B cell (primary cell): ENCODE data around the gene PITPNM3. TPM values are rescaled to one million over a fixed set of nuclear protein-coding genes. Genes with fewer than 3 reads are reported as not detected.

Experiments
- ATAC-seq: fragments of 200-7000 bp; cut with Tn5 transposase; one replicate; pipeline ENCODE4 v1.10.0; 2021; ENCODE audit warnings: low read depth, mild to moderate bottlenecking, moderate number of reproducible peaks, moderate library complexity
- CTCF ChIA-PET: fragments of 350-600 bp; sonication (Branson Sonifier 250); formaldehyde crosslinking; loops from one replicate; lab custom pipeline; 2021; ENCODE audit warnings: antibody characterized with exemption, inconsistent platforms; lab: Charles Lee
- POLR2A ChIA-PET: fragments of 350-600 bp; sonication (Branson Sonifier 250); formaldehyde crosslinking; loops from one replicate; lab custom pipeline; 2021; ENCODE audit warnings: antibody characterized with exemption; lab: Charles Lee
- DNase-seq: peaks from one replicate; pipeline ENCODE4 v3.0.0; 2013
- H2AFZ ChIP-seq: 2 replicates; pipeline ENCODE4 v1.6.1; 2012; ENCODE audit warnings: mild to moderate bottlenecking, low read depth, low read length; ENCODE audit not compliant: insufficient read depth, poor library complexity, severe bottlenecking
- H3K27ac ChIP-seq, 2 donors: 1 replicate in 1 of 2; 2 replicates in 1 of 2; pipeline ENCODE4 v1.5.1; 2012 to 2013; ENCODE audit warnings: low read length in 2 of 2, mild to moderate bottlenecking in 2 of 2, moderate library complexity in 1 of 2
- H3K27me3 ChIP-seq, 4 experiments: fragments of 200-600 bp in 1 of 4; sonication (generic) in 1 of 4; replicated peaks in 1 of 4; 1 replicate in 2 of 4; 2 replicates in 2 of 4; pipeline versions ENCODE4 v1.6.1 to v1.7.0; 2013 to 2016; ENCODE audit warnings: low read length in 3 of 4, mild to moderate bottlenecking in 2 of 4, mixed read lengths in 1 of 4, moderate library complexity in 1 of 4; ENCODE audit not compliant: insufficient read depth in 4 of 4, control insufficient read depth in 3 of 4; ENCODE audit errors: control extremely low read depth in 1 of 4
- H3K36me3 ChIP-seq, 2 experiments: replicated peaks in 1 of 2; 1 replicate in 1 of 2; 2 replicates in 1 of 2; pipeline versions ENCODE4 v1.6.1 to v1.7.1; 2013; ENCODE audit warnings: low read length in 1 of 2; ENCODE audit not compliant: insufficient read depth in 2 of 2, control insufficient read depth in 1 of 2; ENCODE audit errors: control extremely low read depth in 1 of 2, extremely low read depth in 1 of 2
- H3K4me1 ChIP-seq, 2 donors: fragments of 200-600 bp in 1 of 2; sonication (generic) in 1 of 2; 1 replicate in 1 of 2; 2 replicates in 1 of 2; pipeline versions ENCODE4 v1.5.1 to v1.6.1; 2013 to 2017; ENCODE audit warnings: low read length in 2 of 2; ENCODE audit not compliant: control insufficient read depth in 2 of 2, insufficient read depth in 2 of 2
- H3K4me2 ChIP-seq: replicated peaks from 2 replicates; pipeline ENCODE3; 2012; ENCODE audit warnings: mild to moderate bottlenecking, low read depth, low read length; ENCODE audit not compliant: poor library complexity, severe bottlenecking
- H3K4me3 ChIP-seq, 5 experiments: fragments of 200-600 bp in 1 of 5; sonication (generic) in 1 of 5; 1 replicate in 3 of 5; 2 replicates in 2 of 5; pipeline versions ENCODE4 v1.5.1 to v1.7.0; 2011 to 2016; ENCODE audit warnings: low read length in 4 of 5, mild to moderate bottlenecking in 4 of 5, low read depth in 2 of 5, control low read depth in 1 of 5, moderate library complexity in 1 of 5; ENCODE audit not compliant: insufficient read depth in 1 of 5; ENCODE audit errors: control extremely low read depth in 1 of 5, extremely low read depth in 1 of 5
- H3K79me2 ChIP-seq: fragments of 200-600 bp; sonication (generic); one replicate; pipeline ENCODE4 v1.6.0; 2016; ENCODE audit warnings: low read length; ENCODE audit not compliant: control insufficient read depth, insufficient read depth
- H3K9ac ChIP-seq: fragments of 200-600 bp; sonication (generic); 2 replicates; pipeline ENCODE4 v1.6.1; 2017; ENCODE audit warnings: mild to moderate bottlenecking, low read length, moderate library complexity
- H3K9me3 ChIP-seq, 3 donors: one replicate each; pipeline versions ENCODE4 v1.6.1 to v1.7.1; 2013; ENCODE audit warnings: low read length in 2 of 3; ENCODE audit not compliant: control insufficient read depth in 2 of 3, insufficient read depth in 1 of 3; ENCODE audit errors: control extremely low read depth in 1 of 3
- H4K20me1 ChIP-seq: 2 replicates; pipeline ENCODE4 v1.6.0; 2012; ENCODE audit warnings: mild to moderate bottlenecking, low read length; ENCODE audit not compliant: insufficient read depth, control insufficient read depth, poor library complexity, severe bottlenecking
- H3K27ac Mint-ChIP-seq: one replicate; pipeline ENCODE4 v1.8.0; 2021; ENCODE audit warnings: mixed read lengths
- H3K27me3 Mint-ChIP-seq: one replicate; pipeline ENCODE4 v1.8.0; 2021; ENCODE audit warnings: mixed read lengths
- H3K4me1 Mint-ChIP-seq: one replicate; pipeline ENCODE4 v1.8.0; 2021; ENCODE audit warnings: mixed read lengths
- H3K4me3 Mint-ChIP-seq: one replicate; pipeline ENCODE4 v1.8.0; 2021; ENCODE audit warnings: mixed read lengths
- H3K9me3 Mint-ChIP-seq: one replicate; pipeline ENCODE4 v1.8.0; 2022; ENCODE audit warnings: mixed read lengths; ENCODE audit not compliant: insufficient read depth
- EZH2 ChIP-seq: IDR thresholded peaks from 2 replicates; pipeline ENCODE4 v1.6.1; 2012; ENCODE audit warnings: borderline replicate concordance, low read depth, mild to moderate bottlenecking, moderate library complexity, low read length; ENCODE audit not compliant: insufficient read depth, poor library complexity, severe bottlenecking
- WGBS: methylation state at CpG from one replicate; pipeline ENCODE4 v1.1.5; 2013; ENCODE audit warnings: missing lambda C conversion rate; ENCODE audit not compliant: insufficient coverage; 5-methylcytosine and 5-hydroxymethylcytosine counted together
- intact Hi-C: fragments of 100-400 bp; cut with micrococcal nuclease; formaldehyde crosslinking; loops from one replicate; pipeline ENCODE4 v1.10.0; 2022
- polyA plus RNA-seq: library from polyadenylated mRNA; depleted of rRNA; stranded (reverse); fragments of >200 nt; gene quantifications from 2 replicates; pipeline ENCODE4 v1.2.3, GENCODE V29; 2012
- total RNA-seq, 2 donors: library from RNA; stranded (reverse); fragments of 120-200 nt in 1 of 2; gene quantifications; 1 replicate in 1 of 2; 2 replicates in 1 of 2; pipeline versions ENCODE4 v1.2.3 to v1.2.4, GENCODE V29; 2013 to 2022
- TF ChIP-seq, protein P1 (sequence below): fragments of 200-600 bp; IDR thresholded peaks from one replicate; pipeline ENCODE4 v1.8.0; 2022; ENCODE audit warnings: antibody characterized with exemption, mild to moderate bottlenecking

PITPNM3 gene
- total and polyA plus RNA-seq, 2 donors (not counting 1 experiment from before 2014, with no cell fraction given) = 0.31 to 0.49 TPM

DNA sequence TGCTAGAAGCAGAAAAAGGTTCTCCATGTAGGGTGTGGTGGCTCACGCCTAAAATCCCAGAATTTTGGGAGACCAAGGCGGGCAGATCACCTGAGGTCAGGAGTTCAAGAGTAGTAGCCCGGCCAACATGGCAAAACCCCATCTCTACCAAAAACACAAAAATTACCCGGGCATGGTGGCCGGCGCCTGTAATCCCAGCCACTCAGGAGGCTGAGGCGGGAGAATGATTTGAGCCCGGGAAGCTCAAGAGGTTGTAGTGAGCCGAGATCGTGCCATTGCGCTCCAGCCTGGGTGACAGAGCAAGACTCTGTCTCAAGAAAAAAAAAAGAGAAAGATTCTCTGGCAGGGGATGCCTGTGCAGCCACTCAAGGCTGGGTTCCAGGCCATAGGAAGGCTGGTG lies 54.2 kb downstream of the PITPNM3 start:
- CTCF ChIA-PET = interaction anchor here (0.6 kb wide), 1 partner anchor 13 kb away, joined by 3 read pairs; no protein-coding TSS in a partner anchor
- no peaks in the 10 kb centered on the region for H3K27me3 ChIP-seq

GRCh38 chr17:6501359-6501758 lies 55.0 kb downstream of the PITPNM3 start:
- H3K27me3 Mint-ChIP-seq = peaks cover 6% of the 10 kb centered on the region
- Histone ChIP-seq H3K36me3 (no peaks in the 10 kb centered on the region), H2AFZ (no peak overlapping the region), H3K4me2 (no peak overlapping the region), H3K4me3 (no peak overlapping the region), H3K27ac (no peak overlapping the region), H3K27me3 (no peaks in the 10 kb centered on the region), H3K9ac (no peak overlapping the region), H3K9me3 (no peaks in the 10 kb centered on the region), H4K20me1 (no peaks in the 10 kb centered on the region), H3K4me1 (peaks cover 12% of the 10 kb centered on the region in 2 donors), H3K79me2 (no peaks in the 10 kb centered on the region)
- ATAC-seq = no peak
- intact Hi-C loops = no loop called here
- H3K27ac Mint-ChIP-seq = no peak overlapping the region
- H3K4me1 Mint-ChIP-seq = peaks cover 17% of the 10 kb centered on the region
- ChIA-PET POLR2A (no interaction called here), CTCF (no interaction called here)
- no peak for DNase-seq
- TF ChIP-seq EZH2 = no peak
- TF ChIP-seq, protein P1, sequence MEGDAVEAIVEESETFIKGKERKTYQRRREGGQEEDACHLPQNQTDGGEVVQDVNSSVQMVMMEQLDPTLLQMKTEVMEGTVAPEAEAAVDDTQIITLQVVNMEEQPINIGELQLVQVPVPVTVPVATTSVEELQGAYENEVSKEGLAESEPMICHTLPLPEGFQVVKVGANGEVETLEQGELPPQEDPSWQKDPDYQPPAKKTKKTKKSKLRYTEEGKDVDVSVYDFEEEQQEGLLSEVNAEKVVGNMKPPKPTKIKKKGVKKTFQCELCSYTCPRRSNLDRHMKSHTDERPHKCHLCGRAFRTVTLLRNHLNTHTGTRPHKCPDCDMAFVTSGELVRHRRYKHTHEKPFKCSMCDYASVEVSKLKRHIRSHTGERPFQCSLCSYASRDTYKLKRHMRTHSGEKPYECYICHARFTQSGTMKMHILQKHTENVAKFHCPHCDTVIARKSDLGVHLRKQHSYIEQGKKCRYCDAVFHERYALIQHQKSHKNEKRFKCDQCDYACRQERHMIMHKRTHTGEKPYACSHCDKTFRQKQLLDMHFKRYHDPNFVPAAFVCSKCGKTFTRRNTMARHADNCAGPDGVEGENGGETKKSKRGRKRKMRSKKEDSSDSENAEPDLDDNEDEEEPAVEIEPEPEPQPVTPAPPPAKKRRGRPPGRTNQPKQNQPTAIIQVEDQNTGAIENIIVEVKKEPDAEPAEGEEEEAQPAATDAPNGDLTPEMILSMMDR = no peak
- no peaks in the 10 kb centered on the region for H3K9me3 Mint-ChIP-seq
- 78% methylated on average over 3 of the region's 3 CpGs for WGBS
- H3K4me3 Mint-ChIP-seq = no peak overlapping the region

More for the DNA sequence above, 54.2 kb downstream of the PITPNM3 start:
- 94% methylated on average over 11 of the region's 11 CpGs for WGBS
- H4K20me1 ChIP-seq = no peaks in the 10 kb centered on the region
- no peak overlapping the region for H3K27ac ChIP-seq
- Mint-ChIP-seq H3K27me3 (no peaks in the 10 kb centered on the region), H3K9me3 (no peaks in the 10 kb centered on the region), H3K4me1 (peaks cover 9% of the 10 kb centered on the region), H3K27ac (no peak overlapping the region), H3K4me3 (no peak overlapping the region)
- no peak for TF ChIP-seq EZH2
- TF ChIP-seq, protein P1 = no peak
- no peak overlapping the region for H2AFZ ChIP-seq
- POLR2A ChIA-PET = no interaction called here
- peaks cover 4 to 5% of the 10 kb centered on the region in 2 donors for H3K4me1 ChIP-seq
- no peak for DNase-seq
- H3K9me3 ChIP-seq = no peaks in the 10 kb centered on the region
- no peak overlapping the region for H3K9ac ChIP-seq
- H3K79me2 ChIP-seq = no peaks in the 10 kb centered on the region
- no peaks in the 10 kb centered on the region for H3K36me3 ChIP-seq
- no peak overlapping the region for H3K4me3 ChIP-seq
- H3K4me2 ChIP-seq = no peak overlapping the region
- no peak for ATAC-seq
- intact Hi-C loops = no loop called here
